ENCODE results near the gene XKR3. TPM values are rescaled to one million over a fixed set of nuclear protein-coding genes. Genes with fewer than 3 reads are reported as not detected.

The XKR3 gene
- total RNA-seq, 1 experiment from 2014 or later, result not detected

DNA sequence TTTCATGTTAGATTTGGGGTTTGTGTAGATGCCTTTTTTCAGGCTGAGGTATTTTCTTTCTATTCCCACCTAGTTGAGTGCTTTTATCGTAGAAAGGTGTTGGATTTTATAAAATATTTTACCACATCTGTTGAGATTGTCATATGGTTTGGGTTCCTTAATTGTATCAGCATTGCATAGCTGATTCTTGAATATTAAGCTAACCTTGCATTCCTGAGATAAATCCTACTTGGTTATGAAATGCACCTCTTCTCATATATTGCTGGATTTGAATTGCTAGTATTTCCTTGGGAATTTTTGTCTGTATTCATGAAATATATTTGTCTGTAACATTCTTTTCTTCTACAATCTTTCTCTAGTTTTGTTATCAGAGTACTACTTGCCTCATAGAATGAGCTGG lies 10.1 kb downstream of the XKR3 start:
- no CpG with 5 or more reads among the region's 1 CpG for WGBS (ENCODE audit: extremely low coverage, insufficient read length, low lambda C conversion rate)
- Histone ChIP-seq H3K9me3 (ENCODE audit: control insufficient read depth, low read depth, low read length) (no peaks in the 10 kb centered on the region), H2AK5ac (ENCODE audit: insufficient read length, low read length) (no peak overlapping the region), H3K9ac (ENCODE audit: extremely low read depth, insufficient read length, low read length) (no peak overlapping the region), H2BK15ac (ENCODE audit: low read depth, low read length) (no peak overlapping the region), H4K5ac (ENCODE audit: insufficient read length, low read depth, low read length) (no peak overlapping the region), H3K27me3 (ENCODE audit: insufficient read depth, low read length) (no peaks in the 10 kb centered on the region), H4K91ac (ENCODE audit: insufficient read length, low read depth, low read length) (no peak overlapping the region), H3K4ac (ENCODE audit: low read depth, low read length) (no peak overlapping the region), H3K79me1 (ENCODE audit: insufficient read depth, low read depth, low read length, poor library complexity, severe bottlenecking) (no peaks in the 10 kb centered on the region), H2AFZ (ENCODE audit: low read length) (no peak overlapping the region), H2BK20ac (ENCODE audit: low read depth, low read length, poor library complexity, severe bottlenecking) (no peak overlapping the region), H3K23ac (ENCODE audit: insufficient read length, low read depth, low read length) (no peak overlapping the region), H4K8ac (replicated peaks; ENCODE audit: insufficient read length, low read depth, low read length) (no peak overlapping the region), H2BK12ac (ENCODE audit: insufficient read length, low read depth, low read length) (no peak overlapping the region), H4K20me1 (ENCODE audit: control insufficient read depth, insufficient read depth, insufficient read length) (no peaks in the 10 kb centered on the region), H2BK120ac (ENCODE audit: low read depth, low read length, poor library complexity, severe bottlenecking) (no peak overlapping the region), H3K14ac (ENCODE audit: insufficient read depth, low read length) (no peak overlapping the region), H3T11ph (ENCODE audit: low read length) (no peak overlapping the region), H3K4me1 (ENCODE audit: insufficient read depth, low read length) (no peaks in the 10 kb centered on the region), H3K4me2 (ENCODE audit: insufficient read depth, insufficient read length, low read length) (no peak overlapping the region), H3K79me2 (ENCODE audit: insufficient read depth, low read length) (no peaks in the 10 kb centered on the region), H3K56ac (ENCODE audit: insufficient read length, low read depth, low read length) (no peak overlapping the region), H3K18ac (ENCODE audit: insufficient read length, low read depth, low read length) (no peak overlapping the region), H2BK5ac (ENCODE audit: insufficient read length, low read length) (no peak overlapping the region), H3K23me2 (ENCODE audit: insufficient read length, low read depth, low read length, poor library complexity, severe bottlenecking) (no peaks in the 10 kb centered on the region), H3K27ac (ENCODE audit: insufficient read length, low read depth, low read length) (no peak overlapping the region)
- Mint-ChIP-seq H3K4me1 (peaks cover 0 to 12% of the 10 kb centered on the region in 2 experiments; a peak in 2 of 4 replicates), H3K36me3 (ENCODE audit: insufficient read depth in 1 of 3, low read depth in 3 of 3) (no peaks in the 10 kb centered on the region), H3K4me3 (no peak overlapping the region), H3K27me3 (ENCODE audit: low read depth) (no peaks in the 10 kb centered on the region), H3K27ac (no peak overlapping the region), H3K9me3 (peaks cover 68 to 80% of the 10 kb centered on the region in 2 experiments)
- no peak for DNase-seq
- no peak for TF ChIP-seq CTCF (conservative IDR thresholded peaks at IDR 0.05)

Data from H9 (cell line).